Measurements from ENCODE around the gene SMIM35.

SMIM35 gene

DNA sequence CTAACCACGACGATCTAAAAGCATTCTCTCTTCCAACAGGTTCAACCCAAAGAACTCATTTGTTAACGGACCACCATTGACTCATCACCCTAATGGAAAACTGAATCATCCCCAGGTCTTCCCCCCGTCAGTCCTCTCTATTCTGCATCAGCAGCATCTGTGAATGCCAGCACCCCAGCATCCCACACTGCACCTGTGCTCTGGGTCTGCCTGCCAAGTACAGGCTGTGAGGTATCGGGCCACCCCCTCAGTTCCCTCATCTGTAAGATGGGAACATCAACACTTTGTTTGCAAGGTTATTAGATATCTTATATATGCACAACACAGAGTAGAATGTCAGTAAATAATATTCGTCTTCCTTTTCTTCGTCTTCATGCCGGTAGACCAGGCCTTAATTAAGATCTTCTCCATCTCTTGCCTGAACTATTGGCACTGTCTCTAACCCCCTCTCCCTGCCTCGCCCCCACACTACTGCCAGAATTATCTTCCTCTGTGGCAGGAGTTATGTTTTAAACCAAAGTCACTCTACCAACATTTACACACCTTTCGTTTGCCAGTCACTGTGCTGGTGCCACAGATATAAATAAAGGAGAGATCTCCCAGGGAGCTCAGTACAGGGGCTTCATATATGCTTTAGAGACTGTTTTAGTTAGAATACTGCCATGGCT is 17.7 kb downstream of the SMIM35 start:
- Histone ChIP-seq H2AK5ac (ENCODE audit: low read length) (no peak overlapping the region), H3K27me3 (ENCODE audit: insufficient read depth, low read length, poor library complexity) (no peaks in the 10 kb centered on the region)

DNA sequence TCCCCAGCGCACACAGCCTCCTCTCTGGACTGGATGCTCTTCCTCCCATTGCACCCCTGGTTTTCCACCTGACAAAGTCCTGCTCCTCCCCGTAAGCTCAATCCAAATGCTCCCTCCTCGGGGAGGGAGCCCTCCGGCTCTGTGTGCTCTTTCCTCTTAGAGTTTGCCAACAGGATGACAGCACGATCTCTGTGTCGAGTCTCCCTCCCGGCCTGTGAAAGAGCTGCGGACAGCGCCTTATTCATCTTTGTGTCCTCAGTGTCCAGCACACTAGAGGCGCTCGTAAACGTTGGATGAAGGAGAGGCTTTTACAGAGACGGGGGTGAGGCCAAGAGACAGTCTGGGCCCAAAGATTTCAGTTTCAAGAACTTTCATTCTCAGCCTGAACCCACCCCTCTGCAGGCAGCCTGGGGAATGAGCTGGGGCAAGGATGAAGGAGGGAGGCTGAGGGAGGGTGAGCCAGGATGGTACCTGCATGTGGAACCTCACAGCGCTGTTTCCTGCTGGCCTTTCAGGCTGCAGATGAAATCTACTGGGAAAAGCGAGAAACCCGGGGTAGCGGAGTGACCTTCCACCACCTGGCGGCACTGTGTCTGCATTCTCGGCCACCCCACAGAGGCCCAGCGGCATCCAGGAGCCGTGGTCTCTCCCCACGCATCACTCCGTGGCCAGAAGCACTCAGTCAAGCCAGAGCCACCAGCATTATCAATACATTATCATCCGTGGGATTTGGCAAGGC is 18.4 kb downstream of the SMIM35 start:
- Histone ChIP-seq H3K79me2 (ENCODE audit: control insufficient read depth, insufficient read depth, low read length) (no peaks in the 10 kb centered on the region), H3K56ac (ENCODE audit: low read length) (no peak overlapping the region), H3K4me3 (ENCODE audit: low read length) (no peak overlapping the region), H3K79me1 (ENCODE audit: low read length) (no peaks in the 10 kb centered on the region), H3K4me1 (ENCODE audit: control insufficient read depth, low read depth, low read length) (no peaks in the 10 kb centered on the region), H4K5ac (ENCODE audit: low read length) (no peak overlapping the region), H3K4me2 (ENCODE audit: low read length) (no peak overlapping the region), H2BK5ac (ENCODE audit: low read length) (no peak overlapping the region), H2BK120ac (ENCODE audit: low read depth, low read length) (no peak overlapping the region), H4K8ac (ENCODE audit: low read depth, low read length) (no peak overlapping the region), H2AK5ac (ENCODE audit: low read length) (no peak overlapping the region), H3K27me3 (ENCODE audit: insufficient read depth, low read length, poor library complexity) (no peaks in the 10 kb centered on the region), H3K23ac (ENCODE audit: low read length) (no peak overlapping the region), H3K18ac (ENCODE audit: low read length) (no peak overlapping the region), H3K27ac (ENCODE audit: low read depth, low read length) (no peak overlapping the region), H2BK15ac (replicated peaks; ENCODE audit: low read depth) (no peak overlapping the region), H3K36me3 (ENCODE audit: control insufficient read depth, insufficient read depth, low read length) (no peaks in the 10 kb centered on the region), H3K4ac (ENCODE audit: low read depth, low read length) (no peak overlapping the region), H3K9ac (ENCODE audit: low read length) (no peak overlapping the region)
- no CpG with 5 or more reads among the region's 24 CpGs for WGBS (ENCODE audit: extremely low coverage, insufficient coverage, low lambda C conversion rate)
- peak; percentile 67 for DNase-seq

More for the DNA sequence above, 17.7 kb downstream of the SMIM35 start:
- Histone ChIP-seq H3K4me3 (ENCODE audit: low read length) (no peak overlapping the region), H3K18ac (ENCODE audit: low read length) (no peak overlapping the region), H3K79me1 (ENCODE audit: low read length) (no peaks in the 10 kb centered on the region), H4K8ac (ENCODE audit: low read depth, low read length) (no peak overlapping the region), H3K27ac (ENCODE audit: low read depth, low read length) (no peak overlapping the region), H3K4me1 (ENCODE audit: control insufficient read depth, low read depth, low read length) (no peaks in the 10 kb centered on the region), H2BK120ac (ENCODE audit: low read depth, low read length) (no peak overlapping the region), H3K9ac (ENCODE audit: low read length) (no peak overlapping the region), H3K4me2 (ENCODE audit: low read length) (no peak overlapping the region), H3K23ac (ENCODE audit: low read length) (no peak overlapping the region), H2BK15ac (replicated peaks; ENCODE audit: low read depth) (no peak overlapping the region), H3K79me2 (ENCODE audit: control insufficient read depth, insufficient read depth, low read length) (no peaks in the 10 kb centered on the region), H3K36me3 (ENCODE audit: control insufficient read depth, insufficient read depth, low read length) (no peaks in the 10 kb centered on the region), H2BK5ac (ENCODE audit: low read length) (no peak overlapping the region), H3K4ac (ENCODE audit: low read depth, low read length) (no peak overlapping the region), H3K56ac (ENCODE audit: low read length) (no peak overlapping the region), H4K5ac (ENCODE audit: low read length) (no peak overlapping the region)
- DNase-seq: no peak
- no CpG with 5 or more reads among the region's 10 CpGs for WGBS (ENCODE audit: extremely low coverage, insufficient coverage, low lambda C conversion rate)

DNA sequence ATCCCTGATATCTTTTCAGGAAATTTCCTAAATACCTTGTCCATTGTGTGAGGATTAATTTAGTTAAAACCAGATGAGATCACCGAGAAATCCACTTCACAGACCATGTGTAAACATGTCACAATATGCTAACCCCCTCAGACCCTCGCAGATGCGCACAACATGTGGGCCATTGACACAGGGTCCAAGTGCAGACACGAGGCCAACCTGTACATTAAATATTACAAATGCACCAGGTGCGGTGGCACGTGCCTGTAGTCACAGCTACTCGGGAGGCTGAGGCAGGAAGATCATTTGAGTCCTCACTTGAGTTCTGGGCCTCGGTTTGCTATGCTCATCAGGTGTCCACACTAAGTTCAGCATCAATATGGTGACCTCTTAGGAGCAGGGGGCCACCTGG is 19.8 kb downstream of the SMIM35 start:
- no peaks in the 10 kb centered on the region for H3K36me3 ChIP-seq (ENCODE audit: control insufficient read depth, insufficient read depth, low read length)
- no peak overlapping the region for H3K4me3 ChIP-seq (ENCODE audit: low read length)
- no peaks in the 10 kb centered on the region for H3K79me2 ChIP-seq (ENCODE audit: control insufficient read depth, insufficient read depth, low read length)
- no peak overlapping the region for H4K5ac ChIP-seq (ENCODE audit: low read length)
- no peaks in the 10 kb centered on the region for H3K27me3 ChIP-seq (ENCODE audit: insufficient read depth, low read length, poor library complexity)
- H3K4me2 ChIP-seq (ENCODE audit: low read length): no peak overlapping the region
- no peak overlapping the region for H3K23ac ChIP-seq (ENCODE audit: low read length)
- peak; percentile 16 for DNase-seq
- no peak overlapping the region for H2BK5ac ChIP-seq (ENCODE audit: low read length)
- H3K18ac ChIP-seq (ENCODE audit: low read length): no peak overlapping the region
- H3K79me1 ChIP-seq (ENCODE audit: low read length): no peaks in the 10 kb centered on the region
- H4K8ac ChIP-seq (ENCODE audit: low read depth, low read length): no peak overlapping the region
- H3K56ac ChIP-seq (ENCODE audit: low read length): no peak overlapping the region
- no CpG with 5 or more reads among the region's 8 CpGs for WGBS (ENCODE audit: extremely low coverage, insufficient coverage, low lambda C conversion rate)
- no peaks in the 10 kb centered on the region for H3K4me1 ChIP-seq (ENCODE audit: control insufficient read depth, low read depth, low read length)
- no peak overlapping the region for H2AK5ac ChIP-seq (ENCODE audit: low read length)
- no peak overlapping the region for H2BK120ac ChIP-seq (ENCODE audit: low read depth, low read length)
- H3K9ac ChIP-seq (ENCODE audit: low read length): no peak overlapping the region
- H3K27ac ChIP-seq (ENCODE audit: low read depth, low read length): no peak overlapping the region
- no peak overlapping the region for H2BK15ac ChIP-seq (replicated peaks; ENCODE audit: low read depth)
- no peak overlapping the region for H3K4ac ChIP-seq (ENCODE audit: low read depth, low read length)

DNA sequence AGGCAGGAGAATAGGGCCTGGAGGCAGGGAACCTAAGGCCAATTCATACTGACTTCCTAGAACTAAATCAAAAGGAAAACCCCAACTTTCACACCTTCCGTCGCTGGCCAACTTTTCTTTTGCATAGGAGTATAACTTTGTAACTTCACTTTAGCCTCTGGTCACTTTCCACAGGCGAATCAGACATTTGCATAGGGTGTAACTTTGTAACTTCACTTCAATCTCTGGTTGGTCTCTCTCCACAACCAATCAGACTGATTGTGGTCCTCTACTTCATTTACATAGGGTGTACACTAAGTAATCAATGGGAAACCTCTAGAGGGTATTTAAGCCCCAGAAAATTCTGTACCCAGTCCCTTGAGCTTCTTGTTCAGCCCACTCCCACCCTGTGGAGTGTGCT is 21.4 kb downstream of the SMIM35 start:
- H2BK15ac ChIP-seq (replicated peaks; ENCODE audit: low read depth): no peak overlapping the region
- no peak overlapping the region for H4K5ac ChIP-seq (ENCODE audit: low read length)
- WGBS (ENCODE audit: extremely low coverage, insufficient coverage, low lambda C conversion rate): no CpG with 5 or more reads among the region's 3 CpGs
- H3K36me3 ChIP-seq (ENCODE audit: control insufficient read depth, insufficient read depth, low read length): no peaks in the 10 kb centered on the region
- H3K56ac ChIP-seq (ENCODE audit: low read length): no peak overlapping the region
- H3K18ac ChIP-seq (ENCODE audit: low read length): no peak overlapping the region
- H2BK5ac ChIP-seq (ENCODE audit: low read length): no peak overlapping the region
- no peaks in the 10 kb centered on the region for H3K79me2 ChIP-seq (ENCODE audit: control insufficient read depth, insufficient read depth, low read length)
- H3K4ac ChIP-seq (ENCODE audit: low read depth, low read length): no peak overlapping the region
- H3K4me1 ChIP-seq (ENCODE audit: control insufficient read depth, low read depth, low read length): no peaks in the 10 kb centered on the region
- no peak overlapping the region for H4K8ac ChIP-seq (ENCODE audit: low read depth, low read length)
- no peaks in the 10 kb centered on the region for H3K27me3 ChIP-seq (ENCODE audit: insufficient read depth, low read length, poor library complexity)
- H2AK5ac ChIP-seq (ENCODE audit: low read length): no peak overlapping the region
- no peak for DNase-seq
- H3K9ac ChIP-seq (ENCODE audit: low read length): no peak overlapping the region
- no peak overlapping the region for H3K23ac ChIP-seq (ENCODE audit: low read length)
- H2BK120ac ChIP-seq (ENCODE audit: low read depth, low read length): no peak overlapping the region
- H3K27ac ChIP-seq (ENCODE audit: low read depth, low read length): no peak overlapping the region
- H3K4me3 ChIP-seq (ENCODE audit: low read length): no peak overlapping the region
- no peaks in the 10 kb centered on the region for H3K79me1 ChIP-seq (ENCODE audit: low read length)
- H3K4me2 ChIP-seq (ENCODE audit: low read length): no peak overlapping the region

DNA sequence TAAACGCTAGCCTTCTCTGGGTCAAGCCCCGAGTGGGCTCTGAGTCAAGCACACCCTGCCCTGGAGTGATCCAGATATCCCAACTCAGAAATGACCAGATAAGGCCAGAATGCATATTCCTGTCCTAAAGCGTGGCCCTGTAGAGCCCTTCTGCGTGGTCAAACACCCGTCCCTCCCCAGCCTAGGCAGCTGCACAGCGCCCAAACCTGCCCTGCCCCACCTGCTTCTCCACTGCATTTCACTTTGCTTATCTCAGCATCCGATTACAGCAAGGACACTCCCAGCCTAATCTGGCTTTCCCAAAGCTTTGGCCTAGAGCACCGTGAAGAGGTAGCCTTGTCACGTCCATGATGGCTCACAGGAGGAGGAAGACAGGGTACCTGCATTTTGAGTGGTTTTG is 21.8 kb downstream of the SMIM35 start:
- Histone ChIP-seq H2BK120ac (ENCODE audit: low read depth, low read length) (no peak overlapping the region), H3K18ac (ENCODE audit: low read length) (no peak overlapping the region), H3K79me1 (ENCODE audit: low read length) (no peaks in the 10 kb centered on the region), H3K36me3 (ENCODE audit: control insufficient read depth, insufficient read depth, low read length) (no peaks in the 10 kb centered on the region), H3K4ac (ENCODE audit: low read depth, low read length) (no peak overlapping the region), H3K4me3 (ENCODE audit: low read length) (no peak overlapping the region), H3K9ac (ENCODE audit: low read length) (no peak overlapping the region), H3K23ac (ENCODE audit: low read length) (no peak overlapping the region), H3K4me1 (ENCODE audit: control insufficient read depth, low read depth, low read length) (no peaks in the 10 kb centered on the region), H3K79me2 (ENCODE audit: control insufficient read depth, insufficient read depth, low read length) (no peaks in the 10 kb centered on the region), H2BK5ac (ENCODE audit: low read length) (no peak overlapping the region), H3K56ac (ENCODE audit: low read length) (no peak overlapping the region), H2BK15ac (replicated peaks; ENCODE audit: low read depth) (no peak overlapping the region), H4K8ac (ENCODE audit: low read depth, low read length) (no peak overlapping the region), H3K4me2 (ENCODE audit: low read length) (no peak overlapping the region), H3K27me3 (ENCODE audit: insufficient read depth, low read length, poor library complexity) (no peaks in the 10 kb centered on the region), H3K27ac (ENCODE audit: low read depth, low read length) (no peak overlapping the region), H4K5ac (ENCODE audit: low read length) (no peak overlapping the region), H2AK5ac (ENCODE audit: low read length) (no peak overlapping the region)
- no CpG with 5 or more reads among the region's 9 CpGs for WGBS (ENCODE audit: extremely low coverage, insufficient coverage, low lambda C conversion rate)
- DNase-seq: no peak

All from mesendoderm (in vitro differentiated cells).